Neural crest cell (in vitro differentiated cells): ENCODE data around the gene MBTPS1. TPM values are rescaled to one million over a fixed set of nuclear protein-coding genes. Genes with fewer than 3 reads are reported as not detected.
A peak's percentile ranks its signal among the peaks of the same experiment; 100 is the strongest.

ENCODE experiments used
- DNase-seq: peaks from one replicate; pipeline ENCODE4 v3.0.0; 2021; ENCODE audit warnings: low read depth, mixed read lengths, low spot score
- H3K27ac Mint-ChIP-seq: one replicate; pipeline ENCODE4 v1.8.0; 2021; ENCODE audit warnings: mild to moderate bottlenecking, mixed read lengths; ENCODE audit not compliant: unreplicated experiment
- H3K27me3 Mint-ChIP-seq: 2 replicates; pipeline ENCODE4 v1.8.0; 2021; ENCODE audit warnings: low read depth, mild to moderate bottlenecking, mixed read lengths
- H3K36me3 Mint-ChIP-seq: 2 replicates; pipeline ENCODE4 v1.8.0; 2021; ENCODE audit warnings: low read depth, mild to moderate bottlenecking, mixed read lengths
- H3K4me1 Mint-ChIP-seq: 2 replicates; pipeline ENCODE4 v1.8.0; 2021; ENCODE audit warnings: mixed read lengths
- H3K4me3 Mint-ChIP-seq: one replicate; pipeline ENCODE4 v1.8.0; 2021; ENCODE audit warnings: mild to moderate bottlenecking, mixed read lengths
- H3K9me3 Mint-ChIP-seq: 2 replicates; pipeline ENCODE4 v1.8.0; 2021; ENCODE audit warnings: mixed read lengths
- CTCF ChIP-seq: fragments of 200-600 bp; sonication (generic); conservative IDR thresholded peaks from 2 replicates; pipeline ENCODE4 v1.5.0; 2021; ENCODE audit warnings: antibody characterized with exemption, mild to moderate bottlenecking
- total RNA-seq: library from RNA; stranded (reverse); gene quantifications from 2 replicates; pipeline ENCODE4 v1.2.1, GENCODE V29; 2021

Gene MBTPS1
- total RNA-seq, 1 donor from 2014 or later = 59.0 TPM

- DNase-seq = peak; percentile 65
- Mint-ChIP-seq H3K27ac (no peak overlapping the region), H3K27me3 (no peaks in the 10 kb centered on the region), H3K36me3 (peaks cover 8% of the 10 kb centered on the region), H3K4me3 (no peak overlapping the region), H3K4me1 (peaks cover 5% of the 10 kb centered on the region), H3K9me3 (no peaks in the 10 kb centered on the region)
- peak; percentile 87 for TF ChIP-seq CTCF
Observed at GRCh38 chr16:84065536-84066132, 51.1 kb downstream of the MBTPS1 start.

GRCh38 chr16:84063980-84064379 is 52.8 kb downstream of the MBTPS1 start:
- no peak for TF ChIP-seq CTCF
- Mint-ChIP-seq H3K9me3 (no peaks in the 10 kb centered on the region), H3K4me1 (peaks cover 5% of the 10 kb centered on the region), H3K27me3 (no peaks in the 10 kb centered on the region), H3K27ac (no peak overlapping the region), H3K36me3 (peaks cover 6% of the 10 kb centered on the region), H3K4me3 (no peak overlapping the region)
- DNase-seq = no peak

- H3K4me3 Mint-ChIP-seq = no peak overlapping the region
- peaks cover 4% of the 10 kb centered on the region for H3K36me3 Mint-ChIP-seq
- peak; percentile 94 for DNase-seq
- H3K27ac Mint-ChIP-seq = no peak overlapping the region
- TF ChIP-seq CTCF = peak; percentile 97
- peaks cover 5% of the 10 kb centered on the region for H3K4me1 Mint-ChIP-seq
- H3K9me3 Mint-ChIP-seq = no peaks in the 10 kb centered on the region
- no peaks in the 10 kb centered on the region for H3K27me3 Mint-ChIP-seq
Observed at GRCh38 chr16:84062734-84063640, 53.8 kb downstream of the MBTPS1 start.

GRCh38 chr16:84061236-84061819 is 55.4 kb downstream of the MBTPS1 start:
- DNase-seq = no peak
- Mint-ChIP-seq H3K27me3 (no peaks in the 10 kb centered on the region), H3K4me3 (no peak overlapping the region), H3K36me3 (peaks cover 6% of the 10 kb centered on the region), H3K4me1 (peaks cover 5% of the 10 kb centered on the region), H3K9me3 (no peaks in the 10 kb centered on the region), H3K27ac (no peak overlapping the region)
- no peak for TF ChIP-seq CTCF

DNA sequence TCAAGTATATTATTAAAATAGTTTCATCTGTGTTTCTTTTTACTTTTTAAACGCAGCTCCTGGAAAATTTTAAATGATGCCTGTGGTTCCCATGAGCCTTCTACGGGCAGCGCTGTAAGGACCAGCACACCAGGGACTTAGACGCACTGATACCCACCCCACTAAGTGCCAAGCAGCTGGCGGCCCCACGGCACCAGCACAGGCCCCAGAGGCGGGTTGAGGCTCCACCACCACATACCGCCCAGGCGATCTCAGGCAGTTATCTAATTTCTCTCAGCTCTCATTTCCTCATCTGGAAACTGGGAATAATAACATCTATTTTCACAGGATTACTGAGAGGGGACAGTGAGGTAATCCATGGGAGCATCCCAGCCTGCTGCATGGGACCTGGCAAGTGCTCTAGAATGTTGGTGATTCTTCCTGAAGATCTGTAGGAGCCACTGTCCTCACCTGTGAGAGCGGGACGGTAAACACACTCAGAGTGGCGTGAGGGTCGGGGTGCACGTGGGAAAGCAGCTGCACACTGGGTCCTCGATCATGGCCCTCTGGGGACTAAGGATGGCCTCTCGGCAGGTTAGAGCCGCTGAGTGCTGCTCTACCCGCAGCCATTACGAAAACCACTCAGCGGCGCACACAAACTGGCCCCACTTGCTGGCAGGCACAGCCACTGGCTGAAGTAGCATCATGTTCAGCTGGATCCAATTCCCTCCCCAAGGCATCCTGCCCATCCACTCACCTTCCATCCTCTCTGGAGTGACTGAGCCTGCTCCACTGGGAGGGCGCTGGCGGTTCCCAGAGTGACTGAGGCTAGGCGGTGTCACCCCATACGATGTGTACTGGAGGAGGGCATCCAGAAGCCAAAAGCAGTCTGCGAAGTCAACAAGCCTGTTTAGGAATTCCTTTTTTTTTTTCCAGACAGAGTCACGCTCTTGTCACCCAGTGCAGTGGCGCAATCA is 56.5 kb downstream of the MBTPS1 start:
- no peak for DNase-seq
- Mint-ChIP-seq H3K36me3 (peaks cover 6% of the 10 kb centered on the region), H3K27ac (no peak overlapping the region), H3K27me3 (no peaks in the 10 kb centered on the region), H3K4me3 (no peak overlapping the region), H3K9me3 (no peaks in the 10 kb centered on the region), H3K4me1 (peaks cover 5% of the 10 kb centered on the region)
- no peak for TF ChIP-seq CTCF
